HG02884 (cell line): ENCODE results near the gene DDIT4.
A peak's percentile ranks its signal among the peaks of the same experiment; 100 is the strongest.
"Not testable (repeated sequence)": the region's sequence is repeated elsewhere in the genome, so short reads cannot be mapped to it uniquely, and the experiment has no call there.

Experiments
- ATAC-seq: cut with Tn5 transposase; IDR thresholded peaks from one replicate; pipeline ENCODE4 v1.9.1; 2021; ENCODE audit warnings: mild to moderate bottlenecking, moderate library complexity; ENCODE audit not compliant: unreplicated experiment

Gene DDIT4

GRCh38 chr10:72285972-72286521 is 12.3 kb downstream of the DDIT4 start:
- no peak for ATAC-seq

GRCh38 chr10:72291019-72291532 is 17.4 kb downstream of the DDIT4 start:
- no peak for ATAC-seq

GRCh38 chr10:72292223-72292691 is 18.5 kb downstream of the DDIT4 start:
- ATAC-seq = no peak

- ATAC-seq = no peak
Measured at GRCh38 chr10:72295330-72295910, 21.7 kb downstream of the DDIT4 start.

GRCh38 chr10:72296829-72297280 is 23.1 kb downstream of the DDIT4 start:
- not testable (repeated sequence) for ATAC-seq

- ATAC-seq = peak; percentile 52
Measured at GRCh38 chr10:72297281-72297804, 23.6 kb downstream of the DDIT4 start.

GRCh38 chr10:72297805-72298591 is 24.3 kb downstream of the DDIT4 start:
- peak; percentile 64 for ATAC-seq

GRCh38 chr10:72298592-72299519 is 25.1 kb downstream of the DDIT4 start:
- no peak for ATAC-seq

GRCh38 chr10:72303424-72304128 is 29.9 kb downstream of the DDIT4 start:
- no peak for ATAC-seq

GRCh38 chr10:72306215-72306760 is 32.6 kb downstream of the DDIT4 start:
- ATAC-seq = no peak

- ATAC-seq = not testable (repeated sequence)
Measured at GRCh38 chr10:72307711-72308110, 34.0 kb downstream of the DDIT4 start.

- no peak for ATAC-seq
Measured at GRCh38 chr10:72308320-72308987, 34.7 kb downstream of the DDIT4 start.

GRCh38 chr10:72309290-72310240 is 35.8 kb downstream of the DDIT4 start:
- ATAC-seq = no peak

- ATAC-seq = no peak
Measured at GRCh38 chr10:72310241-72310633, 36.5 kb downstream of the DDIT4 start.

GRCh38 chr10:72310636-72311035 is 36.9 kb downstream of the DDIT4 start:
- ATAC-seq = no peak

- ATAC-seq = no peak
Measured at GRCh38 chr10:72311667-72312066, 37.9 kb downstream of the DDIT4 start.

- no peak for ATAC-seq
Measured at GRCh38 chr10:72312865-72313391, 39.2 kb downstream of the DDIT4 start.

GRCh38 chr10:72314263-72314662 is 40.5 kb downstream of the DDIT4 start:
- ATAC-seq = no peak
